GM18519 (cell line): ENCODE data around the gene MYH9.

Source experiments
- ATAC-seq: cut with Tn5 transposase; IDR thresholded peaks from one replicate; pipeline ENCODE4 v1.9.1; 2021; ENCODE audit warnings: mild to moderate bottlenecking, moderate library complexity; ENCODE audit not compliant: unreplicated experiment, low FRiP score

MYH9 gene

DNA sequence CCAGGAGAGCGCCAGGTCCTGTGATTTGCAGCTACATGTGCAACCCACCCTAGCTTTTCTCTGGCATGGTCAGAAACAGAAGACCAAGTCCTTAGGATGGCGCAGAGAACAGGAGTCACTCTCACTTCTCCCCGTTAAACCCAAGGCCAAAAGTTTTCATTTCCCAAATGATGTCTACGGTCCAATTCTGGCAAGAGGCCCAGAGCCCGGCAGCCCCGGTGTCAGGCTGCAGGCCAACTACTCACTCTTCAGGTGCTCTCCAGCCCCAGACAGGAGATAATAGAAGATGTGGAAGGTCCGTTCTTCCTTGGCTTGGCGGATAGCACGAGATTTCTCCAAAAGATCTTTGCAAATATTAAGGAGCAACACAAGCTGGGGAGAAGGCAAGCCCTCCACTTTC, 67.2 kb downstream of the MYH9 start:
- ATAC-seq = no peak

DNA sequence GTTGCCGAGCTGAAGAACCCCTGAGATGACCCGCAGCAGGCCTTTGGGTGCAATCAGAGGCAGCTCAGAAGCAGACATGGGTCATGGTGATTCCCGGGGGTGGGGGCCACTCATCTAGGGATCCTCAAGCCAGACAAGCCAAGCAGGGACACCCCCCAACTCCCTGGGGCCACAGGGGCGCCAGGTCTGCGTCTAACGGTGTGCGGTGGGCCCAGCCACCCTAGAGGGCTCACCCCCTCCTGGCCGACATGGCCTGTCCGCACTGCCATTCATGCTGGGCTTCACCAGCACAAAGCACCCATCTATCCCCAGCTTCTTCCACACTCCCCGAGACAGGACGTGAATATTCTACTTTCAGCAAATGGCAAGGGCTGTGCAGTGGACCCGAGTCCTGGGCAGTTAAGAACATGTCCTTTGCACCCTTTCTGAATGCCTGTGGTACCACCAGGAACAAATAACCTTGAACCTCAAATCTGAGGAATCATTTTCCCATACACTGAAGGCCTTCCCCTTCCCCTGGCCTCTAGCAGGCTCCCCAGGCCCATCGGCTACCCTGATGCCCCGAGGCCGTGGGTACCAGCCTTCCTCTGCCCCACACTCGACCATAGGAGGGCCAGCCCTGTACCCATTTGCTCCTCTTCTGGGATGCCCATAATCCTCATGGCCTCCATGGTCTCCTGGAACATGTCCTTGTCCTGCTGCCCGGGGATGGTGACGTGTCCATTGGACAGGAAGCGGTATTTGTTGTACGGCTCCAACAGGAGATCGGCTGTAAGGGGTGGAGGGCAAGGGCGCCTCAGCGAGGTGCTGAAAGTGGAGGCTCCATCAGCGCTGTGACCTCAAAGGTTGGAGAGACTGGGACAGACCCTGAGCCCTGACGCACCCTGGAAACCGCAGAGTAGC, 67.9 kb downstream of the MYH9 start:
- no peak for ATAC-seq

GRCh38 chr22:36318442-36318841, 69.3 kb downstream of the MYH9 start:
- no peak for ATAC-seq

DNA sequence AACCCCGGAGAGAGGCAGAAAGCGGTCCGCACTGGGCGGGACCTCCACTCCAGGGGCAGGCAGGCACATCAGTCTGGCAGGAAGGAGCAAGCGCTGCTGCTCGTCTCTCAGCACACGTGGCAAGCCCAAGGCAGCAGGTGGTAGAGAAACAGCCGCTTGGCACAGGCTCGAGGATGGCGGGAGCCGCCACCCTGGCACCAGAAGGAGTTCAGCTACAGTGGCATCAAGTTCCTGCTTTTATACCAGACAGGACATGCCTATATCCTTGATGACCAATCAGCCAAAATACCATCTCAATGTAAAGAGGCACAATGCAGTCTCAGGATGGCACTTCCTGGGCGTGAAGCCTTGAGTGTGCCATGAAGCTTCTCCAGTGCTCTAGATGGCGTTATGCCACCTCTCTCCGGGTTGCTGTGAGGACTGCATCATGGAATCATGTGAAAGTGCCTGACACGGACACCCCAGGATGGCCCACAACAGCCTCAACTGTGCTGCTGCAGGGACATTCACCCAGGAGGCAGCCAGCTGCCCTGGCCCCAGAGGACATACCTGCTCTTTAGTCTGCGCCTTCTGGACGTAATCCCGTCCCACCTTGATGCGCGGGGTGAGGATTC, 70.0 kb downstream of the MYH9 start:
- no peak for ATAC-seq

GRCh38 chr22:36316419-36316818, 71.3 kb downstream of the MYH9 start:
- no peak for ATAC-seq

DNA sequence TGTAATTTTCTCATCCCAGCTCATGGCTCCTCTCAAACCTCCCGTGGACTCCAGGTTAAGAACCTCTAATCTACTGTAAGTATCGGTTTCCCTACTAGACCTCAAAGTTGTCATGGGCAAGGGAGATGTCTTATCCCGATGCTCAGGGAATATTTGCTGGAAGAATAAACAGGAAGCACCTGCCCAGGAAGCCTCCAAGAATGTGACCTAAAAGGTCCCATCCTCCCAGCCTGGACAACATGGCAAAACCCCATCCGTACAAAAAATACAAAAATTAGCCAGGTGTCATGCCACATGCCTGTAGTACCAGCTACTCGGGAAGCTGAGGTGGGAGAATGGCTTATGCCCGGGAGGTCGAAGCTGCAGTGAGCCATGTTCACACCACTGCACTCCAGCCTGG, 72.4 kb downstream of the MYH9 start:
- no peak for ATAC-seq

DNA sequence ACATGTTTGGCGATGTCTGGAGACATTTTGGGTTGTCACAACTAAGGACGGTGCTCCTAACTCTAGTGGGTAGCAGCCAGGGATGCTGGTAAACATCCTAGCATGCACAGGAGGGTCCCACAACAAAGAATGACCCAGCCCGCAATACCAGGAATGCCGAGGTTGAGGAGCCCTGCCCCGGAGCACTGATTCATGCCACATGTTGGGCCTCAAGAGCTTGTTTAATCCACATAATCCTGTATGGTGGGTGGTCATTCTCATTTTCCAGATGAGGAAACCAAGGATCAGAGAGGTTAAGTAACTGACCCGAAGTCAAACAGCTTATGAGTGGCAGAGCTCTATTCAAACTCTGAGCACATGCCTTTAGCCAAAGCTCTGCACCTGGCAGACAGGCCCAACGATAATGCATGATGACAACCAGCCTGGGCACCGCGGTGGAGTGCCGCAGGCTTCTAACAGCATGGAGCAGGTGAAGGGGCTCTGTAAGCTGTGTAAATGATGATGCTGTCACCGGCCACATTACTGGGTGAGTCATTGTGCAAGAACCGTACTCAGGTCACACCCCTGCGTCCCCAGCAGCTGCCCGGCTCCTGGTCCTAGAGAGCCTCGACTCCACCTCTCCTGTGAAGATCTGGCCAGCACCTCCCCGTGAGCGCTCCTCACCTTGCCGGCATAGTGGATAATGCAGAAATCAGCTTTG, 76.2 kb downstream of the MYH9 start:
- ATAC-seq = no peak

DNA sequence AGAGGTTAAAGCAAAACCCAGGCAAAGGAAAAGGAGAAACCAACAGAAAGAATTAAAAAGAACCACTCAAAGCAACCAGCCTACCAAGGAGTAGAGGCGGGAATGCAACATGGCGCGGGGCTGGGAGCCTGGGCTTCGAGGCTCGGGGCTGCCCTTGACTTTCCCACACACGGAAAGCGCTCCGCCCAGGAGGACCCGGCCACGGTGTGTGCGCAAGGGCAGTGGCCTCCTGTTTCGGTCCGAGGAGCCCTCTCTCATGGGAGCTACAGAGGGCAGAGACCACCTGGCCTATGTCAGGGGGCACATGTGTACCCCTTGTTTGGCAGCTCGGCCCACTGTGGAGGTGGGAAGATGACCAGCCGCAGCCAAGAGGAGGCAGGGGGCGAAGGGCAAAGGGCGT, 78.9 kb downstream of the MYH9 start:
- no peak for ATAC-seq

DNA sequence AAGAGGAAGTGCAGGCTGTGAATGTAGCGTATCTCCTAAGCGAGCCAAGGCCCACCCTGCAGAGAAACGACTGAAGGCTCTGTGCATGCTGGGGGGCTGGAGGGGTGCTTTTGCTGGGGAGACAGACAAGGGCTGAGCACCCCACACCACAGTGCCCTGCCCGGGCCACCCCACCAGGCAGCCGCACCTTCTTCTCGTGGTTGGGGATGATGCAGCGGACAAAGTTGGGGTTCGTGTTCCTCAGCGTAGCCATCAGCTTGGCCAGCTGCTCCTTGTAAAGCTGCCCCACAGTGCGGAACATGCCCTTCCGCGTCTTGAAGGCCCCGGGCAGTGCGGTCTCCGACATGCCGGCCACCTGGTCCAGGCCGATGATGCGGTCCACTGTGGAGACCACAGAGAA, 81.5 kb downstream of the MYH9 start:
- no peak for ATAC-seq

DNA sequence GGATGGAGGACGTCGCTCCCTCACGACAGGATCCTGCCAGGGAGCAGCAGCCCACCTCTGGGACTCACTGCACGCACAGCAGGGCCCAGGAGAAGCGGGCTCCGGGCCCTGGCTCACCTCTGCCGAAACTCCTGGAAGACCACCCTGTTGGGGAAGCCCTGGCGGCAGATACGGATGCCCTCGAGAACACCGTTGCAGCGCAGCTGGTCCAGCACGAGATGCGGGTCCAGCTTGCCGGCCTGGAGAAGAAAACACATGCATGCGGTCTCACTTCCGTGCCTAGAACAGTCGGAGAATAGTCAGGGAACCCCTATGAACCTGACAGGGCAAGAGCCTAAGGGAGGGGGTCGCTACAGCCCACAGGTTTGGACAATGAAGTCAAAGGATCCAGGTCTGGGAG, 82.0 kb downstream of the MYH9 start:
- no peak for ATAC-seq

GRCh38 chr22:36304429-36304828, 83.3 kb downstream of the MYH9 start:
- no peak for ATAC-seq

- ATAC-seq = no peak
Measured at GRCh38 chr22:36303874-36304273, 83.9 kb downstream of the MYH9 start.

DNA sequence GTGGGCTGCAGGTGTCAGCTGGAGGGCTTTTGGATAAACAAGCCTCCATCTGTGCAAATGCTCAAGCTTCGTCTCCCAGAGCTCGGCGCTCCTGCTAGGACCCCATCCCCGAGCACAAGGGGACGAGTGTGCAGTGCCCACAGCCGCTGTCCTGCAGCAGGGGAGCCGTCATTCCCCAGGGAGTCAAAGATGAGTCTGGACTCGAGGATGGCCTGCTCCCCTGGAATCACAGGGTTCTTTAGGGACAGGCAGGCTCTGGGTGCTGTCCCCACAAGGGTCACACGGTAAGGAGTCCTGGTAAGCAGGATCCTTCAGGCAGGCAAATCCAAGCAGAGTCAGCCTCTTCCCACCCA, 84.7 kb downstream of the MYH9 start:
- no peak for ATAC-seq

DNA sequence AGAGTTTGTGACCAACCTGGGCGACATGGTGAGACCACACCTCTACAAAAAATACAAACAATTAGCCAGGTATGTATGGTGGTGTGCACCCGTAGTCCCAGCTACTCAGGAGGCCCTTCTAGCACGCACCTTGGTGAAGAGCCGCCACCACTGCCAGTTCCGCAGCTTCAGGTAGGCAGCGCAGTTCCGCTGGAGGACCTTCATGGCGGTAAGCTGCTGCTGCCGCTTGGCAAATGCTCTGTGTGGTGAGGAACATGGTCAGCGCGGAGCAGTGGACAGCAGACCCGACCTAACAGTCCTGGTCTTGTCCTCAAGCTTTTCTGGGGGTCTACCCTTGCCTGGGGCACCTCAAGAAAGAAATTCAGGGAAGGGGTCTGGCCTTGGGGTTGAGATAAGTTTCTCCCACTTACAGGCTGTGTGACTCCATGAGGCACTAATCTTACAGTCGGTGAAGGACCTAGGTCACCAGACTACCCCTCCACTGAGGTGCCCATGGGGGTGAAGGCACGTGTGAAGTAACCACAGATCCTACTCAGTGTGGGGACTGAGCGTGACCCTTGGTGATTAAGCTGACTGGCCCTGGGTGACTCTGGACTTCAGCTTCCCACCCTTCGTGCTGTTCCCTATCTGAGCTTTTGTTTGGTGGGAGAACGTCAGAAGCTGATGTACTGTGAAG, 85.2 kb downstream of the MYH9 start:
- ATAC-seq = no peak

- no peak for ATAC-seq
Measured at GRCh38 chr22:36301851-36302250, 85.9 kb downstream of the MYH9 start.

- no peak for ATAC-seq
Measured at GRCh38 chr22:36301384-36301828, 86.4 kb downstream of the MYH9 start.

GRCh38 chr22:36300396-36301212, 87.2 kb downstream of the MYH9 start:
- no peak for ATAC-seq

- ATAC-seq = no peak
Measured at GRCh38 chr22:36299911-36300310, 87.9 kb downstream of the MYH9 start.

DNA sequence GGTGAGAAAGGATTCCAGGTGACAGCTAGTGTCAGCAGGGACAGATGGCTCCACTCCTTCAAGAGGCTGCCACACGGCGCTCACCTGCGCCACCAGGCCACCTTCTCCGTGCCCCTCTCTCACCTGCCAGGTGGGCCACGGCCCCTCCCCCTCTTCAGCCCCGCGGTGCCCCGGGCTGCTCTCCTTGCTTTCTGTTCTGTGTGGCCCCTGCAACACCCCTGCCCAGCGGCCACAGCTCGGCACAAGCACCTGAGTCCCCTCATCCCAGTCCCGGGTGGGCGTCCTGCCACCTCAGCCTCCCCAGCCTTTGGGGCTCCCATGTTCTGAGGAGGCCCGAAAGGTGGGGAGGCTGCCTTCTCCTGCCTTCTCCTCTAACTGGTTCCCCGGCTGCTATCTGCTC, 88.5 kb downstream of the MYH9 start:
- no peak for ATAC-seq

DNA sequence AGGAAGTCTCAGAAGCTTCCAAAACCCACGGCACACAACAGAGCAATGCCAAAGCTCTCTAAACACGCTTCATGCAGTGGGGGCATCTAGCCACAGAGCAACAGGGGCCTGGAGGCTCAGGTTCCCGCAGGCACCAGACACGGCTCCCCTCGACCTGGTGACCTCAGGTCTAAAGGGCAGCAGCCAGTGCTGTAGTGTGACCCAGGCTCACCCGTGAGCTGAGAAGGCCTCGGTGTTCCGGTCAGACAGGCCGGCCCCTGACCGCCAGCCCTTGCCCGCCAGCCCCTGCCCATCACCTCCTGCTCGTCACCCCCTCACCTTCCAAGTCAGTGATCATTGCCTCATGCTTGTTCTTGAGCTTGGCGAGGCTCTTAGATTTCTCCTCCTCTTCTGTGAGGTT, 89.2 kb downstream of the MYH9 start:
- ATAC-seq = no peak
